Measurements from ENCODE around the gene MIER2.

The MIER2 gene

GRCh38 chr19:330503-330902 lies 14.1 kb downstream of the MIER2 start:
- no peak for TF ChIP-seq SPI1 (IDR thresholded peaks at IDR 0.05; ENCODE audit: borderline replicate concordance, low read depth)
- no peak for TF ChIP-seq REST (IDR thresholded peaks at IDR 0.05; ENCODE audit: insufficient replicate concordance, low read depth)
- TF ChIP-seq GABPA (IDR thresholded peaks at IDR 0.05; ENCODE audit: low read depth), result no peak
- no peak for TF ChIP-seq CTCF (IDR thresholded peaks at IDR 0.05; ENCODE audit: insufficient read depth, low read length)
- TF ChIP-seq POLR2AphosphoS5 (IDR thresholded peaks at IDR 0.05; ENCODE audit: low read depth), result no peak
- Histone ChIP-seq H3K4me3 (replicated peaks; ENCODE audit: insufficient read depth, low read length) (no peak overlapping the region), H3K27me3 (ENCODE audit: insufficient read depth, poor library complexity, severe bottlenecking) (no peaks in the 10 kb centered on the region), H3K27ac (replicated peaks) (no peak overlapping the region)
- no peak for DNase-seq (ENCODE audit: low read depth in 1 of 2, low spot score in 1 of 2)

- no peak for DNase-seq (ENCODE audit: low read depth in 1 of 2, low spot score in 1 of 2)
- no peak overlapping the region for H3K27ac ChIP-seq (replicated peaks)
- H3K27me3 ChIP-seq (ENCODE audit: insufficient read depth, poor library complexity, severe bottlenecking), result no peaks in the 10 kb centered on the region
- TF ChIP-seq POLR2AphosphoS5 (IDR thresholded peaks at IDR 0.05; ENCODE audit: low read depth), result no peak
- H3K4me3 ChIP-seq (replicated peaks; ENCODE audit: insufficient read depth, low read length), result no peak overlapping the region
Observed at GRCh38 chr19:329876-330275, 14.7 kb downstream of the MIER2 start.

GRCh38 chr19:328025-328505 lies 16.5 kb downstream of the MIER2 start:
- TF ChIP-seq POLR2AphosphoS5 (IDR thresholded peaks at IDR 0.05; ENCODE audit: low read depth), result no peak
- TF ChIP-seq GABPA (IDR thresholded peaks at IDR 0.05; ENCODE audit: low read depth), result no peak
- TF ChIP-seq SPI1 (IDR thresholded peaks at IDR 0.05; ENCODE audit: borderline replicate concordance, low read depth), result no peak
- no peak for TF ChIP-seq REST (IDR thresholded peaks at IDR 0.05; ENCODE audit: insufficient replicate concordance, low read depth)
- TF ChIP-seq CTCF (IDR thresholded peaks at IDR 0.05; ENCODE audit: insufficient read depth, low read length), result no peak
- Histone ChIP-seq H3K4me3 (replicated peaks; ENCODE audit: insufficient read depth, low read length) (no peak overlapping the region), H3K27ac (replicated peaks) (no peak overlapping the region), H3K27me3 (ENCODE audit: insufficient read depth, poor library complexity, severe bottlenecking) (no peaks in the 10 kb centered on the region)
- no peak for DNase-seq (ENCODE audit: low read depth in 1 of 2, low spot score in 1 of 2)

- DNase-seq (ENCODE audit: low read depth in 1 of 2, low spot score in 1 of 2), result no peak
- H3K4me3 ChIP-seq (replicated peaks; ENCODE audit: insufficient read depth, low read length), result no peak overlapping the region
- TF ChIP-seq SPI1 (IDR thresholded peaks at IDR 0.05; ENCODE audit: borderline replicate concordance, low read depth), result no peak
- TF ChIP-seq GABPA (IDR thresholded peaks at IDR 0.05; ENCODE audit: low read depth), result no peak
- TF ChIP-seq REST (IDR thresholded peaks at IDR 0.05; ENCODE audit: insufficient replicate concordance, low read depth), result no peak
- TF ChIP-seq POLR2AphosphoS5 (IDR thresholded peaks at IDR 0.05; ENCODE audit: low read depth), result no peak
- no peaks in the 10 kb centered on the region for H3K27me3 ChIP-seq (ENCODE audit: insufficient read depth, poor library complexity, severe bottlenecking)
- H3K27ac ChIP-seq (replicated peaks), result no peak overlapping the region
Observed at GRCh38 chr19:327291-328024, 17.1 kb downstream of the MIER2 start.
